A549 treated with GW870086 at 1 μM for 4 hours (cell line): Measurements from ENCODE around the gene RAB33B. TPM values are rescaled to one million over a fixed set of nuclear protein-coding genes. Genes with fewer than 3 reads are reported as not detected.

ENCODE experiments used
- total RNA-seq: library from RNA; stranded (reverse); fragments of 200-300 nt; extraction: Qiagen RNA extraction; gene quantifications from 5 replicates; pipeline ENCODE4 v1.2.3, GENCODE V29; 2022; ENCODE audit warnings: low read depth

Gene RAB33B
- 1.6 to 2.6 TPM (median 2.2 TPM) in 5 replicates for total RNA-seq

DNA sequence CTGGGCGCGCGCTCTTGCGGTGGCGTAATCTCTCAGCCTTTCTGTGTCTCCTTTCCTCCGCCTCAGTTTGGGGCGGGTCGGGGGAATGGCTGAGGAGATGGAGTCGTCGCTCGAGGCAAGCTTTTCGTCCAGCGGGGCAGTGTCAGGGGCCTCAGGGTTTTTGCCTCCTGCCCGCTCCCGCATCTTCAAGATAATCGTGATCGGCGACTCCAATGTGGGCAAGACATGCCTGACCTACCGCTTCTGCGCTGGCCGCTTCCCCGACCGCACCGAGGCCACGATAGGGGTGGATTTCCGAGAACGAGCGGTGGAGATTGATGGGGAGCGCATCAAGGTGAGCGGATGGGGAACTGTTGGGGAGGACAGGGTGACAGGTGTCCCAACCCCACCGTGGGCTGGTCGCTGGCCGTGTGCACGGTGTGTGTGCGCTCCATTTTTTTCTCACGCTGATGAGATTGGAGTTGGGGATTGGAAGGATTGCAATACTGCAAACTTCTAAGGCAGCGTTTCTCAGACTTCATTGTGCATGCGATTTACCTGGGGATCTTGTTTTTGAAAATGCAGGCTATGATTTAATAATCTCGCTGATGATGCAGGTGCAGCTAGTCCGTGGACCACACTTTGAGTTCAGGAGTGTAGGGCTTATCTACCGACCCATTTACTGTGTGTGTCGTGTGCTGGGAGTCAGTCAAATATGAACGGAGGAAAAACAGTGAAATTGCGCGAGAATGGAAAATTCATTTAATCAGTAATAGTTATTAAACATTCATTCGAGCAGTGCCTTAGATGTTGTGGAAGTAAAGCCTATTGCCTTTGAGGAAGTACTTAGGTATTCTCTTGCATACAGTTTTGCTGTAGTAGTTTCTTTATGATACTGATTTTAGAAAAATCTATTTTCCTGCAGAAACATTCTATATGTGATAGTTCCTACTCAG, at the start of gene RAB33B:
TSS of gene RAB33B (plus strand) at position 11 of the 935 bp plus-strand sequence. CDS start at position 86, 75 bp downstream.

Other genes starting within 250 kb of the RAB33B start
- 0.34 to 0.70 TPM (median 0.57 TPM) in 5 replicates for gene MGARP, start 173.9 kb upstream of the RAB33B start, total RNA-seq
- gene NAA15, start 152.6 kb upstream of the RAB33B start, total RNA-seq: 19.9 to 35.2 TPM (median 29.9 TPM) in 5 replicates
- 77.3 to 82.2 TPM (median 80.8 TPM) in 5 replicates for gene NDUFC1, start 151.6 kb upstream of the RAB33B start, total RNA-seq
- 33.2 to 44.4 TPM (median 40.9 TPM) in 5 replicates for gene SETD7, start 102.1 kb downstream of the RAB33B start, total RNA-seq
- gene MGST2, start 211.7 kb downstream of the RAB33B start, total RNA-seq: 49.8 to 55.9 TPM (median 55.4 TPM) in 5 replicates